ENCODE results near the gene TBL3.

The TBL3 gene

GRCh38 chr16:1984347-1985225, 12.7 kb downstream of the TBL3 start:
- DNase-seq = no peak

- no peak for DNase-seq
These were observed 13.8 kb downstream of the TBL3 start for GRCh38 chr16:1985466-1986150.

GRCh38 chr16:1987198-1987597, 15.3 kb downstream of the TBL3 start:
- no peak for DNase-seq

GRCh38 chr16:1989209-1990100, 17.6 kb downstream of the TBL3 start, which contains the start of gene SYNGR3:
Gene SYNGR3 (plus strand): TSS chr16:1989970. CDS start chr16:1990103, 133 bp downstream.
- no peak for DNase-seq

- DNase-seq = no peak
These were observed 18.2 kb downstream of the TBL3 start for GRCh38 chr16:1990101-1990350.

- no peak for DNase-seq
These were observed 18.7 kb downstream of the TBL3 start for GRCh38 chr16:1990351-1991134.

GRCh38 chr16:1991135-1991551, 19.3 kb downstream of the TBL3 start:
- DNase-seq = no peak

GRCh38 chr16:1991588-1991947, 19.7 kb downstream of the TBL3 start:
- DNase-seq = no peak

GRCh38 chr16:1991948-1992703, 20.3 kb downstream of the TBL3 start:
- DNase-seq = peak; percentile 75

GRCh38 chr16:1992704-1993317, 21.0 kb downstream of the TBL3 start:
- no peak for DNase-seq

GRCh38 chr16:1993731-1994131, 21.9 kb downstream of the TBL3 start:
- DNase-seq = no peak

- DNase-seq = no peak
These were observed 25.9 kb downstream of the TBL3 start for GRCh38 chr16:1997494-1998359.

GRCh38 chr16:1998360-1998835, 26.5 kb downstream of the TBL3 start:
- DNase-seq = no peak

- DNase-seq = no peak
These were observed 27.3 kb downstream of the TBL3 start for GRCh38 chr16:1998852-1999801.

- DNase-seq = no peak
These were observed 28.1 kb downstream of the TBL3 start for GRCh38 chr16:1999866-2000514.

- DNase-seq = no peak
These were observed 29.2 kb downstream of the TBL3 start for GRCh38 chr16:2001035-2001434.

GRCh38 chr16:2001456-2002355, 29.9 kb downstream of the TBL3 start:
- DNase-seq = no peak

Measured in 8988T (cell line).